Muscle of leg (tissue), 16 donors: ENCODE results near the gene HERPUD1. TPM values are rescaled to one million over a fixed set of nuclear protein-coding genes. Genes with fewer than 3 reads are reported as not detected.
"Not testable (repeated sequence)": the region's sequence is repeated elsewhere in the genome, so short reads cannot be mapped to it uniquely, and the experiment has no call there.

Source experiments
- DNase-seq: peaks from one replicate; pipeline ENCODE4 v3.0.0; 2013
- H3K27ac ChIP-seq: one replicate; pipeline ENCODE4 v1.5.1; 2013; ENCODE audit warnings: mild to moderate bottlenecking, low read length, control low read depth
- H3K27me3 ChIP-seq: one replicate; pipeline ENCODE4 v1.6.1; 2013; ENCODE audit warnings: low read length; ENCODE audit not compliant: control insufficient read depth, insufficient read depth
- H3K36me3 ChIP-seq: one replicate; pipeline ENCODE4 v1.6.1; 2013; ENCODE audit warnings: low read length; ENCODE audit not compliant: control insufficient read depth, insufficient read depth
- H3K4me1 ChIP-seq: one replicate; pipeline ENCODE4 v1.6.1; 2013; ENCODE audit warnings: low read length; ENCODE audit not compliant: control insufficient read depth, insufficient read depth
- H3K4me3 ChIP-seq: one replicate; pipeline ENCODE4 v1.5.1; 2013; ENCODE audit warnings: low read length, control low read depth
- H3K9me3 ChIP-seq: replicated peaks from 2 replicates; pipeline ENCODE4 v1.6.1; 2013; ENCODE audit warnings: low read depth, low read length; ENCODE audit not compliant: control insufficient read depth
- WGBS: methylation state at CpG from one replicate; pipeline ENCODE4 v1.1.5; 2013; ENCODE audit warnings: missing lambda C conversion rate; ENCODE audit not compliant: insufficient coverage; 5-methylcytosine and 5-hydroxymethylcytosine counted together
- long read RNA-seq, 11 donors: transcript quantifications; one replicate each; lab custom pipeline, GENCODE V29; 2026
- polyA plus RNA-seq, 8 donors: library from polyadenylated mRNA; unstranded; fragments of 120-200 nt; gene quantifications; one replicate each; pipeline versions ENCODE4 v1.2.1 to v1.2.3, GENCODE V29; 2013; ENCODE audit warnings: inconsistent platforms in 1 of 8, low replicate concordance in 1 of 8; ENCODE audit not compliant: insufficient read length in 8 of 8, insufficient read depth in 1 of 8
- total RNA-seq: library from RNA; stranded (reverse); fragments of 120-200 nt; gene quantifications from one replicate; pipeline ENCODE4 v1.2.4, GENCODE V29; 2013

Gene HERPUD1
- total RNA-seq: 41.9 TPM
- 10 to 100 TPM; 56.6 to 89.0 (median 63.1) TPM for polyA plus RNA-seq
- long read RNA-seq, donor 1, transcript HERPUD1-204 (8 exons, 2,946 nt): major isoform, 10 of 16 reads
- long read RNA-seq, donor 1, partial matches to known transcripts: 0 of 16 reads
- long read RNA-seq, donor 1, other reads (novel, unspliced or antisense): 0 of 16 reads
- long read RNA-seq, donor 2, partial matches to known transcripts: 0 of 1 reads
- long read RNA-seq, donor 2, other reads (novel, unspliced or antisense): 0 of 1 reads
- long read RNA-seq, donor 3, transcript HERPUD1-204 (8 exons, 2,946 nt): major isoform, 15 of 21 reads
- long read RNA-seq, donor 3, partial matches to known transcripts: 0 of 21 reads
- long read RNA-seq, donor 3, other reads (novel, unspliced or antisense): 0 of 21 reads
- long read RNA-seq, donor 4, transcript HERPUD1-204 (8 exons, 2,946 nt): major isoform, 15 of 26 reads
- long read RNA-seq, donor 4, partial matches to known transcripts: 5 of 26 reads
- long read RNA-seq, donor 4, other reads (novel, unspliced or antisense): 0 of 26 reads
- long read RNA-seq, donor 5, transcript HERPUD1-204 (8 exons, 2,946 nt): major isoform, 52 of 65 reads
- long read RNA-seq, donor 5, partial matches to known transcripts: 6 of 65 reads
- long read RNA-seq, donor 5, other reads (novel, unspliced or antisense): 0 of 65 reads
- long read RNA-seq, donor 6, transcript HERPUD1-204 (8 exons, 2,946 nt): major isoform, 25 of 34 reads
- long read RNA-seq, donor 6, partial matches to known transcripts: 0 of 34 reads
- long read RNA-seq, donor 6, other reads (novel, unspliced or antisense): 0 of 34 reads
- long read RNA-seq, donor 7, transcript HERPUD1-204 (8 exons, 2,946 nt): major isoform, 13 of 20 reads
- long read RNA-seq, donor 7, partial matches to known transcripts: 0 of 20 reads
- long read RNA-seq, donor 7, other reads (novel, unspliced or antisense): 0 of 20 reads
- long read RNA-seq, donor 8, transcript HERPUD1-204 (8 exons, 2,946 nt): major isoform, 19 of 39 reads
- long read RNA-seq, donor 8, partial matches to known transcripts: 15 of 39 reads
- long read RNA-seq, donor 8, other reads (novel, unspliced or antisense): 0 of 39 reads
- long read RNA-seq, donor 9, transcript HERPUD1-204 (8 exons, 2,946 nt): major isoform, 10 of 13 reads
- long read RNA-seq, donor 9, partial matches to known transcripts: 0 of 13 reads
- long read RNA-seq, donor 9, other reads (novel, unspliced or antisense): 0 of 13 reads
- long read RNA-seq, donor 10, transcript HERPUD1-204 (8 exons, 2,946 nt): major isoform, 28 of 49 reads
- long read RNA-seq, donor 10, partial matches to known transcripts: 11 of 49 reads
- long read RNA-seq, donor 10, other reads (novel, unspliced or antisense): 0 of 49 reads
- long read RNA-seq, donor 11, transcript HERPUD1-204 (8 exons, 2,946 nt): major isoform, 19 of 24 reads
- long read RNA-seq, donor 11, partial matches to known transcripts: 0 of 24 reads
- long read RNA-seq, donor 11, other reads (novel, unspliced or antisense): 0 of 24 reads

DNA sequence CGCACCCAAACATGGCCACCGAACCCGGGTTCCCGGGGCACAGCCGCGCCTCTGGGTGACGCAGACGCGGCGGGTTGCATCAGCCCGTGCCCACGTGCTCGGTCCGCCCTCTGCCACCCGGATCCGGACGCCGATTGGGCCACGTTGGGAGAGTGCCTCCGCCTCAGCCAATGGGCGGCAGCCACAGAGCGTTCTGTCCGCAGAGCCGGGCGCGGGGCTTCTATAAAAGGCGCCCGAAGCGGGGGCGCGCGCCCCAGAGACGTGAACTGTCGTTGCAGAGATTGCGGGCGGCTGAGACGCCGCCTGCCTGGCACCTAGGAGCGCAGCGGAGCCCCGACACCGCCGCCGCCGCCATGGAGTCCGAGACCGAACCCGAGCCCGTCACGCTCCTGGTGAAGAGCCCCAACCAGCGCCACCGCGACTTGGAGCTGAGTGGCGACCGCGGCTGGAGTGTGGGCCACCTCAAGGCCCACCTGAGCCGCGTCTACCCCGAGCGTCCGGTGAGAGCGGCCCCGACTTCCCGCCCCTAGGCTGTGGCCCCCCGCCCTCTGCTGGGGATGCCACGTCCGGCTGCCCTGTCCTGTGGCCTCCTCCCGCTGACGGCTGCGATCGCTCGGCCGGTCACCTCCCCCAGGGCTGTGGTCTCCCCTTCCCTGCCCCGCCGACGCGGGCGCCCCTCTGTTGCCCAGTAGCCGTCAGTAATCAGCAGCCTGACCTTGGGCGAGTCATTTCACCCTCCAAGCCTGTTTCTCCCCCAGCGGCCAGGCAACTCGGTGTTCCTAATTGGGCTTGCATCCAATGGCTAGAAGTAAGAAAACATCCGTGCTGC is at the start of gene HERPUD1:
Gene HERPUD1, plus strand, starts transcription at position 251 of the 829 bp plus-strand sequence. Its CDS starts 103 bp downstream, at position 354.
- WGBS: under 1% methylated on average over 83 of the region's 83 CpGs
- Histone ChIP-seq H3K36me3 (peaks cover 13% of the 10 kb centered on the region), H3K4me3 (peak within 1 kb of the TSS; percentile 77), H3K27me3 (no peaks in the 10 kb centered on the region), H3K27ac (peak within 1 kb of the TSS; percentile 95), H3K9me3 (no peaks in the 10 kb centered on the region), H3K4me1 (peaks cover 23% of the 10 kb centered on the region)
- DNase-seq: peak; percentile 99

- no peaks in the 10 kb centered on the region for H3K27me3 ChIP-seq
- H3K4me3 ChIP-seq: no peak overlapping the region
- no peak for DNase-seq
- no peaks in the 10 kb centered on the region for H3K36me3 ChIP-seq
- no peaks in the 10 kb centered on the region for H3K9me3 ChIP-seq
- no peak overlapping the region for H3K27ac ChIP-seq
- H3K4me1 ChIP-seq: no peaks in the 10 kb centered on the region
- WGBS: 80% methylated on average over 2 of the region's 2 CpGs
Measured at GRCh38 chr16:56883586-56883985, 48.4 kb upstream of the HERPUD1 start.

DNA sequence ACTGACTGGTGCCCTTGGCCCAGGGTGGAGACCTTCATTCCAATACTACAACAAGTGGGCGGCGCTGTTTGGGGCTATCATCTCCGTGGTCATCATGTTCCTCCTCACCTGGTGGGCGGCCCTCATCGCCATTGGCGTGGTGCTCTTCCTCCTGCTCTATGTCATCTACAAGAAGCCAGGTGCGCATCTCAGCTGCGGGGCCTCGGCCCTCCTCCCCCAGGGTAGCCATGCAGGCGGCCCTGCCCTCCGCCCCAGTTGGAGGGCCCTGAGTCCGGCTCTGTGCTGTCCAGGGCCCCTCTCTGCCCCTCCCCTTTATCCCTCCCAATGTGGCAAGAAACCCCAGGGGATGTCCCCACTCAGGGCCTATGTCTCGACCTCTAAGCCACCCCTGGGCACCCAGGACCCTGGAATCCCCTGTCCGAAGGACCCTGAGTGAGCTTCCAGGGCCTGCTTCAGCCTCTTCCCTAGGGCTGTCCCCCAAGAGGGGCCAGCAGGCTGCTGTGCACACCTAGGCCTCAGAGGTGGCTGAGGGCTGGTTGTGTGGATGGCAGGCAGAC is 47.8 kb upstream of the HERPUD1 start:
- no peak for DNase-seq
- Histone ChIP-seq H3K27ac (no peak overlapping the region), H3K36me3 (no peaks in the 10 kb centered on the region), H3K4me1 (no peaks in the 10 kb centered on the region), H3K4me3 (no peak overlapping the region), H3K27me3 (no peaks in the 10 kb centered on the region), H3K9me3 (no peaks in the 10 kb centered on the region)
- 92% methylated on average over 14 of the region's 14 CpGs for WGBS

- 87% methylated on average over 13 of the region's 13 CpGs for WGBS
- H3K36me3 ChIP-seq, H3K27me3 ChIP-seq, H3K9me3 ChIP-seq, H3K4me3 ChIP-seq, H3K4me1 ChIP-seq, H3K27ac ChIP-seq, DNase-seq: not testable (repeated sequence)
Measured at GRCh38 chr16:56884929-56885328, 47.0 kb upstream of the HERPUD1 start.

DNA sequence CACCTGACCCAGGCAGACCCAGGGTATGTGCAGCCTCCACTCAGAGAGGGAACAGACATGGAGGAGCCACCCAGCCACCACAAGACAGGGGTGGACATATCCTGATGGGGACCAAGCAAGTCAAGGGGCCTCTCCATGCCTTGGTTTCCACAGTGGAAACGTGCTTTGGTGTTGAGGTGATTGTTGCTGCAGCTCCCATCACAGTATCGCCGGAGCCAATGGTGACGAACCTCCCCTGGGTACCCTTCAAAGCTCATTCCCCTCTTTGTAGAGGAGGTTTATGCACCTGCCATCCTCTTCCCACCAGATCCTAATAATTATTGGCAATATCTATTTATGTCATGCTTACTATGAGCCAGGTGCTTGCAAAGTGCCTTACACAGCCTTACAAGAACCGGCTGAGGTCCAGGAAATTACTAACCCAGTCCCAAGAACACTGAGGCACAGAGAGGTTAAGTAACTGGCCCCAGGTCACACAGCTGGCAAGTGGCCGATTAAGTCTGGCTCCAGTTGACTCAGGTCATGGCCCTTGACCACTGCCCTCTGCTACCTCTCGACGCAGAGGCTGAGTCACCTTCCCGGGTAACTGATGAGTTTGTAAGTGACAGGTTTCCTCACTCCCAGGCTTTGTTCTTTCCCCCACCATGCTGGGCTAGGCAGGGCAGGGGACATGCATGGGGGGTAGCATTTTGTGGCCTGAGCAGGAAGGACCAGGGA is 46.3 kb upstream of the HERPUD1 start:
- DNase-seq: no peak
- no peak overlapping the region for H3K4me3 ChIP-seq
- no peaks in the 10 kb centered on the region for H3K36me3 ChIP-seq
- WGBS: 90% methylated on average over 2 of the region's 9 CpGs
- no peaks in the 10 kb centered on the region for H3K27me3 ChIP-seq
- no peak overlapping the region for H3K27ac ChIP-seq
- H3K4me1 ChIP-seq: no peaks in the 10 kb centered on the region
- H3K9me3 ChIP-seq: no peaks in the 10 kb centered on the region

DNA sequence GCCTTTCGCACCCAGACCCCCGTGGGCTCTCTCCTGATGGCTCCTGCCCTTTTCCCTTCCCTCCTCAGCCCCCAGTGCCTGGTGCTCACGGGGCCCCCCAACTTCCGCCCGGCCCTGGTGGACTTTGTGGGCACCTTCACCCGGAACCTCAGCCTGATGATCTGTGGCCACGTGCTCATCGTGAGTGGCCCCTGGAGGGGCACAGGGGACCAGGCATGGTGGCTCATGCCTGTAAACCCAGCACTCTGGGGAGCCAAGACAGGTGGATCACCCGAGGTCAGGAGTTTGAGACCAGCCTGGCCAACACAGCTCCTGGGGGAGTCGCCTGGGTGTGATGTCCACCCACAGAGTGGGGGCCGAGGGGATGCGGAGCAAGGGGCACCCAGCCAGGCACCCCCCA is 45.6 kb upstream of the HERPUD1 start:
- Histone ChIP-seq H3K4me1 (no peaks in the 10 kb centered on the region), H3K27me3 (no peaks in the 10 kb centered on the region), H3K36me3 (no peaks in the 10 kb centered on the region), H3K9me3 (no peaks in the 10 kb centered on the region), H3K27ac (no peak overlapping the region), H3K4me3 (no peak overlapping the region)
- no peak for DNase-seq
- 85% methylated on average over 10 of the region's 12 CpGs for WGBS

DNA sequence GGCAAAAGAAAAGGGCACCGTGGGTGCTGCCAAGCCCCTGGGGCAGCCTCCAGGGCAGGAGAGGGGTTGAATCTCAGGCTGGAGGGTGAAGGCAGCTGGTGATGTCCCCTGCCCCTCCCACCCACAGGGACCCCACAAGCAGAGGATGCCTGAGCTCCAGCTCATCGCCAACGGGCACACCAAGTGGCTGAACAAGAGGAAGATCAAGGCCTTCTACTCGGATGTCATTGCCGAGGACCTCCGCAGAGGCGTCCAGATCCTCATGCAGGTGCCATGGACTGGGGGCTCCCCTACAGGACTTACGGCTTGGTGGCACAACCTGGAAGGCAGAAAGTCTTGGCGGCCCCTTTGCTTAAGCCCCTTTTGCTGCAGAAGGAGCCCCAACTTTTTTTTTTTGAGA is 45.1 kb upstream of the HERPUD1 start:
- no peaks in the 10 kb centered on the region for H3K27me3 ChIP-seq
- DNase-seq: no peak
- WGBS: 91% methylated on average over 8 of the region's 9 CpGs
- no peaks in the 10 kb centered on the region for H3K9me3 ChIP-seq
- no peak overlapping the region for H3K27ac ChIP-seq
- no peaks in the 10 kb centered on the region for H3K4me1 ChIP-seq
- H3K36me3 ChIP-seq: no peaks in the 10 kb centered on the region
- no peak overlapping the region for H3K4me3 ChIP-seq

- H3K4me1 ChIP-seq: no peaks in the 10 kb centered on the region
- no peak for DNase-seq
- H3K27me3 ChIP-seq: no peaks in the 10 kb centered on the region
- H3K9me3 ChIP-seq: no peaks in the 10 kb centered on the region
- H3K27ac ChIP-seq: no peak overlapping the region
- 85% methylated on average over 5 of the region's 7 CpGs for WGBS
- H3K4me3 ChIP-seq: no peak overlapping the region
- H3K36me3 ChIP-seq: no peaks in the 10 kb centered on the region
Measured at GRCh38 chr16:56888806-56889205, 43.1 kb upstream of the HERPUD1 start.
